DOHH2 (cell line): Measurements from ENCODE around the gene MAML1.

ENCODE experiments used
- CTCF ChIP-seq: fragments of 200-600 bp; sonication (generic); IDR thresholded peaks from one replicate; pipeline ENCODE4 v1.5.1; 2014; ENCODE audit warnings: antibody characterized with exemption, mild to moderate bottlenecking, low read depth, low read length; ENCODE audit not compliant: poor library complexity, severe bottlenecking
- EZH2phosphoT487 ChIP-seq: fragments of 200-600 bp; sonication (generic); IDR thresholded peaks from 2 replicates; pipeline ENCODE4 v1.6.1; 2017; ENCODE audit warnings: borderline replicate concordance, mild to moderate bottlenecking, antibody characterized with exemption, low read length, moderate library complexity, mixed read lengths

DNA sequence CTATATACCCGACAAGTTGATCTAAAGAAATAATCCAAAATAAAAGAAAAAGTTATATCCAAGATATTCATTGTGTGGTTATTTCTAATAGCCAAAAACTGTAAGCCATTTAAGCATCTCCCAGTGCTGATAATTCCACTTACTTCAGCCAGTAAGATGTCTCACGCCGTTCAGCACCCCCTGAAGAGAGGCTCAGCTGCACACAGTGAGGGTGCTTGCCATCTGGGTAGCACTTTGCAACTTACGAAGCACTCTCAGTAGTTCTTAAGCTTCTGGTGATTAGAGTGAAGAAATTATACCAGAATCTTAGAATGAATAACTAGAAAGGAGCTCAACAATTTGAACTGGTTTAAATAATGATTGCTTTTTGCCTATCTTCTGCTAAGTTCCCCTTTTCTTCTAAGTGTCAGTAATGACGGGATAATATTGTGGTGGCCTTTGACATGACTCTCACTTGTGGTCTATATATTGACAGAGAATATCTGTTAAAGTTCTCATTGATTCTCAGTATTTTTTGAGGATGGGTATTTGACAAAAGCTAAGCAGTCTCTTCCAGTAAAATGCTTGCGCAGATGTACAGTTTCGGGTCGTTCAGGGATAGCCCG lies 35.0 kb downstream of the MAML1 start:
- no peak for TF ChIP-seq CTCF
- no peak for TF ChIP-seq EZH2phosphoT487
